COLO668 (cell line): ENCODE measurements around the gene CD58.
"Not testable (repeated sequence)": the region's sequence is repeated elsewhere in the genome, so short reads cannot be mapped to it uniquely, and the experiment has no call there.

Source experiments
- DNase-seq: peaks from one replicate; lab custom pipeline; 2025; ENCODE audit not compliant: unreplicated experiment; lab: John Stamatoyannopoulos, UW

CD58 gene

GRCh38 chr1:116571215-116571919 is 541 bp upstream of the CD58 start:
- DNase-seq = peak; percentile 53

DNA sequence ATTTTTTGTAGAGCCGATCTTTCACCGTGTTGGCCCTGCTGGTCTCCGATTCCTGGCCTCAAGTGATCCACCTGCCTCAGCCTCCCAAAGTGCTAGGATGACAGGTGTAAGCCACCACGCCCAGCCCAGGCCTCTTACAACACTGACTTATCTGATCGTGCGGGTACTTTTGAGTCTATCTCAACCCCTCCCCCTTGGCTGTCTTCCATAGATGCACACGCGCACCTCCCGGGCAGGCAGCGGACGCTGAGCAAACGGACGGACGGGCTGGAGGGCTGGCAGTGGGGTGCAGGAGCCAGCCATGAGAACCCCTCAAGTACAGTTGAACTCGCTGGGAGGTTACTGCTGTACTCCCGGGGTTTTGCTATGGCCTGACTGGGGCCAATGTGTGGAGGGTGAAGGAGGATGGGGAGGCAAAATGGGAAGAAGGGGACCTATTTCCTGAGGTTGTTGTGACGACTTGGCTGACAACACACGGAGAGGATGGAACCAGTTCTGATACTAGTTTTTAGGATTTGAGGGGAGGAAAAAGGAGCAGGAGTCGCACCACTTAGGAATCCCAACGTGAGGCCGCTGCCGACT is 959 bp downstream of the CD58 start:
- DNase-seq = peak; percentile 31

DNA sequence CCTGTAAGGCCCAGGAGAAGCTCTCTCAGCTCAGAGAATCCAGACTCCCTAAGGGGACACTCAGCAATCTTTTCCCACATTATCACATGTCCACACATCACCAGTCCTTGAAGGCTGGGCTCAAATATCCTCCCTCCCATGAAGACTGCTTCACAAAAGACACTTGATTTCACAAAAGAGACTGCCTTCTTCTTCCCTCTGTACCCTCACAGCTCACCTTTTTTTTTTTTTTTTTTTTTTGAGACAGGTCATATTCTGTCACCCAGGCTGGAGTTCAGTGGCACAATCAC is 1.5 kb downstream of the CD58 start:
- DNase-seq = no peak

DNA sequence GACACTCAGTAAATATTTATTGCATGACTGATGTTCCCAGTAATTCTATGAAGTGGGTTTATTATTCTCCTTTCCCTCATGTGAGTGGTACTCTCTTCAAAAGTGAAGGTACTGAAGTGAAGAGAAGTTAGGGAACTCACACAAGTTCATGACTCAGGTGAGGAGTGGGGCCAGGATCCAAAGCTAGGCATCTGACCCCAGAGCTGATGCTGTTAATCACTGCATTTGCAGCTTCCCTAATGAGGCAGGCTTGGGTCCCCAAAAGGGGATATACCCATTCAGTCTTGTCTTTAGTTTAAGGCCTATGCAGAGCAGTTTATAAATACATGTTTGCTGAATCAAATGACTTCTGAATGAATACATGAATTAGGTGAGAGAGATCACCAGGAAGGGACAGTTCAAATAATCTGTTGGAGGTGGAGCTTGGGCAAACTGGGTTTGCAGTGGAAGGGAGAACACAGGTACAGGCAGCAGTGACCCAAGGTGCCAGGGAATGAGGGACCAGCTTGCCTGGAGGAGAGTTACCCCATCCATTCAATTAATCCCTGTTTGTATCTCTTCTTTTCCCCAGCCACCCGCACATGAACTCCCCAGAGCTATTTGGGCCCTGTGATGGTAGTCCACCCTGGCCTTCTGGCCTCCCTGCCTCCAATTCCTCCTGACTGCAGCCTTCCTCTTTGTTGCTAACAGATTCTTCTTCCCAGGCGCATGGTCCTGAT is 2.0 kb downstream of the CD58 start:
- no peak for DNase-seq

DNA sequence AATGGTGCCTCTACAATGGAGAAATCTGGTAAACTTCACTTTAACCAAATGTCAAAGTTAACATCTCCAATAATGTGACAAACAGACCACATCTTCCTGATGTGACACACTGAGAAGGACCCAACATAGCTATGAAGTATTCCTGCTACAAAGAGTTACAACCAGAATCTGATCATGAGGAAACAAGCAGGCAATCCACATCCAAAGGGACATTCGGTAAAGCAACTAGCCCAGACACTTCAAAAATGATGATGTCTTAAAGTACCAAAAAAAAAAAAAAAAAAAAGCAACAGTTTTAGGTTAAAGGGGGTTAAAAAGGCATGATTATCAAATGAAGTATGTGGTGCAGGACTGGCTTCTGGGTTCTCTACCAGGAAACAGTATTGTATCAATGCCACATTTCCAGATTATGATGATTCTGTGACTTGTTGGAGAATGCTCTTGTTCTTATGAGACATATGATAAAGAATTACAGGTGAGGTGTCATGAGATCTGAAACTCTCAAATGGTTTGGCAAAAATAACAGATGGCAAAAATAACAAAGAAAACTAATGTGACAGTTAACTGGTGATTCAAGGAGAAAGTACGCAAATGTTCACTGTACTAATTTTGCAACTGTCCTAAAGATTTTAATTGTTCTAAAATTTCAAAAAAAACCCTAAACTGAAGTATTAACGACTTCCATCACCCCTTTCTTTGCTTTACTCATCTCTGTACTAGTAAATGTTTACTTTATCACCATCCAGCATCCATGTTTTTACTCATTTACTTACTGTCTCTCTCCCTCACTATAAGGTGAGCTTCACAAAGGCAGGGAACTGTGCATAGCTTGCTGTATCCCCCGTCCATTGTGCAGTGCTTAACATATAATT is 2.8 kb downstream of the CD58 start:
- no peak for DNase-seq

DNA sequence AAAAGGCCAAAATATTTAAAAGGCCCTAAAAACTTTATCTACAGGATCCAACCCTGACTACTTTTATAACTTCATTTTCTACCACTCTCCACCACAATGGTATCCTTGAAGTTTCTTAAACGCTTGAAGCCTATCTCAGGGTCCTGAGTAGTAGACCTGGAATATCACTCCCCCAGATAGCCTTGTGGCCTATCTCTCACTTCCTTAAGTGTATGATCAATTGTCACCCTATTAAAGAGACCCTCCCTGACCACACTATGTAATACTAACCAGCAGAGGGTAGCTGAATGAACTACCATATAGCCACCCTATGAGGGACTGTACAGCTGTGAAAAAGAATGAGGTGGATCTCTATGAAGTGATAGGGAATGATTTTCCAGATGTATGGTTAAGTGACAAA is 5.6 kb downstream of the CD58 start:
- no peak for DNase-seq

- DNase-seq = no peak
These were observed 6.4 kb downstream of the CD58 start for GRCh38 chr1:116564426-116564825.

GRCh38 chr1:116562465-116562864 is 8.4 kb downstream of the CD58 start:
- DNase-seq = not testable (repeated sequence)

DNA sequence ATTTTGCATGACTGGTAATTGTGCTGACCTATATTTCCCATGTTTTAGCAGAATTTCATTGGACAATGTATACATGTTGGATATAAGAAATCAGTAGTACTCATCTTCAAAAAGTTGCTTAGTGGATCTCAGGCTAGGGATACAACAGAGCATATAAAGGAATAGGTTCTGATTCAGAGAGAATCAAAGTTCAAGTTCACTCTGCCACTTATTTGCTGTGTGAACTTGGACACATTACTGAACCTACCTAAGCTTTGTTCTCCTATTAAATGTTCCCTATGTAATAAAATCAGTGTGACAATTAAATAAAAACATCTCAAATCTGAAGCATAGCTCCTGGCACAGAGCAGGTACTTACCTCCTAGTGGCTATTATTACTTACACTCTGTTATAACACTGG is 9.3 kb downstream of the CD58 start:
- no peak for DNase-seq

GRCh38 chr1:116560704-116561490 is 9.9 kb downstream of the CD58 start:
- DNase-seq = no peak

- no peak for DNase-seq
These were observed 11.5 kb downstream of the CD58 start for GRCh38 chr1:116559304-116559761.

GRCh38 chr1:116558571-116558970 is 12.3 kb downstream of the CD58 start:
- no peak for DNase-seq

DNA sequence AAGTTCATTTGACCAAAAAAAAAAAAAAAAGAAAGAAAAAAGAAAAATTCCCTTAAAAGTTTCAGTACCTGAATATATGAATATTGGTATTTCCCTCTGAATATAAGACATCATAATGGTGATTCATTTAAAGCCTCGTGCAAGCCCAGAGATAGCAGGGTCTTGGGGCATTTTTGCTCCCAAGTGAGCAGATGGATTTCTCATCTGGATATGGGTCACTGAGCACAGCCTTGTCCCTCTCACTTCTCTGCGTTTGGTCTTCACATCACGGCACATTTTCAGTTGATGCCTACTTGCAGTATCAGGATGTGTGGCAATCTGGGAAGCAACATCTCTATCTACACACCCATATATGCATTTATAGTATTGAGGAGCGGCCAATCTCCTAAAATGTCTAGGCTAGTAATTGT is 12.7 kb downstream of the CD58 start:
- no peak for DNase-seq

DNA sequence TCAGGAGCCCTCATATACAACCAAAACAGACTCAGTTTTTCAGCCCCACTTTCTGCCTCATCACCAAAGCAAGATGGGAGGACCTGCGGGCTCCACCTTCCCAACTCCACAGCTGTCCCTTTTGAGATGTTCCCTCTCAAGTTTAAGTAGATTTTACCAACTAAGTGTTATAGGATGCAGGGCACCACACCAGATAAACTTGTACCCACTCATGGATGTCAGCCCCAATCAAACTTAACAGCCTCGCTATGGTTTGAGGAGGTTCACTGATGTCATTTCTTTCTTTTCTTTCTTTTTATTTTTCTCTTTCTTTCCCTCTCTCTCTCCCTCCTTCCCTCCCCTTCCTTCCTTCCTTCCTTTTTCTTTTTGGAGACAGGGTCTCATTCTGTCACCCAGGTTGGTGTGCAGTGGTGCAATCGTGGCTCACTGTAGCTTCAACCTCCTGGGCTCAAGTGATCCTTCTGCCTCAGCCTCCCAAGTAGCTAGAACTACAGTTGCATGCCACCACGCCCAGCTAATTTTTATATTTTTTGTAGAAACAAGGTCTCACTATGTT is 13.4 kb downstream of the CD58 start:
- DNase-seq = no peak

- DNase-seq = no peak
These were observed 14.4 kb downstream of the CD58 start for GRCh38 chr1:116556289-116557006.

GRCh38 chr1:116554924-116555323 is 15.9 kb downstream of the CD58 start:
- no peak for DNase-seq

- no peak for DNase-seq
These were observed 17.3 kb downstream of the CD58 start for GRCh38 chr1:116553386-116554115.

- no peak for DNase-seq
These were observed 24.4 kb downstream of the CD58 start for GRCh38 chr1:116546354-116546977.

- DNase-seq = no peak
These were observed 25.5 kb downstream of the CD58 start for GRCh38 chr1:116545359-116545705.
